K562 (cell line): ENCODE measurements around the gene TFAP2E. TPM values are rescaled to one million over a fixed set of nuclear protein-coding genes. Genes with fewer than 3 reads are reported as not detected.

Experiments used
- ADNP ChIP-seq: fragments of 200-800 bp; sonication (Bioruptor generic); IDR thresholded peaks from 2 replicates; pipeline ENCODE4 v1.6.1; 2016; ENCODE audit warnings: missing genetic modification characterization, missing compliant biosample characterization
- AFF1 ChIP-seq, 2 experiments: fragments of 450-650 bp; IDR thresholded peaks; 2 replicates each; pipeline ENCODE4 v1.6.1; 2018; ENCODE audit warnings: mild to moderate bottlenecking in 2 of 2, low read depth in 1 of 2; ENCODE audit not compliant: partially characterized antibody in 2 of 2
- BHLHE40 ChIP-seq: IDR thresholded peaks from 2 replicates; pipeline ENCODE4 v1.6.1; 2011; ENCODE audit warnings: low read length, improper control_type of control experiment
- CBX8 ChIP-seq: fragments of 200-600 bp; sonication (generic); IDR thresholded peaks from 2 replicates; pipeline ENCODE4 v1.6.1; 2012; ENCODE audit warnings: borderline replicate concordance, mixed run types, low read depth, mild to moderate bottlenecking, moderate library complexity, mixed read lengths, low read length, control low read depth, inconsistent platforms; ENCODE audit not compliant: poor library complexity, severe bottlenecking; ENCODE audit errors: extremely low read depth
- CEBPB ChIP-seq: fragments of 450-650 bp; IDR thresholded peaks from 2 replicates; pipeline ENCODE4 v1.6.1; 2016; ENCODE audit warnings: missing genetic modification characterization, missing compliant biosample characterization
- DMBX1 ChIP-seq: fragments of 250-450 bp; sonication (Bioruptor Pico); IDR thresholded peaks from 2 replicates; pipeline ENCODE4 v1.8.0; 2022; ENCODE audit warnings: inconsistent platforms, mild to moderate bottlenecking, moderate library complexity, borderline replicate concordance
- E2F8 ChIP-seq: fragments of 450-650 bp; IDR thresholded peaks from 2 replicates; pipeline ENCODE4 v1.7.1; 2018; ENCODE audit warnings: mild to moderate bottlenecking, low read depth; ENCODE audit not compliant: partially characterized antibody
- EGR1 ChIP-seq: fragments of 450-650 bp; conservative IDR thresholded peaks from 2 replicates; pipeline ENCODE4 v1.6.1; 2017; ENCODE audit warnings: mild to moderate bottlenecking
- ESRRB ChIP-seq: fragments of 250-450 bp; sonication (Bioruptor Pico); IDR thresholded peaks from 2 replicates; pipeline ENCODE4 v1.5.0; 2020; ENCODE audit warnings: mild to moderate bottlenecking, moderate library complexity, borderline replicate concordance
- FOXK1 ChIP-seq: sonication (generic); formaldehyde crosslinking; IDR thresholded peaks from 2 replicates; pipeline ENCODE4 v1.8.0; 2022; ENCODE audit warnings: missing genetic modification reagents, mild to moderate bottlenecking, borderline replicate concordance
- NCOA4 ChIP-seq: fragments of 450-650 bp; IDR thresholded peaks from 2 replicates; pipeline ENCODE4 v1.6.1; 2018; ENCODE audit warnings: mild to moderate bottlenecking; ENCODE audit not compliant: partially characterized antibody
- NRF1 ChIP-seq, 2 experiments: fragments of 450-650 bp; IDR thresholded peaks in 1 of 2; conservative IDR thresholded peaks in 1 of 2; 2 replicates each; pipeline ENCODE4 v1.6.1; 2014; ENCODE audit warnings: mild to moderate bottlenecking in 2 of 2
- TCFL5 ChIP-seq: fragments of 250-450 bp; sonication (Bioruptor Pico); conservative IDR thresholded peaks from 2 replicates; pipeline ENCODE4 v1.6.1; 2021; ENCODE audit warnings: mild to moderate bottlenecking, moderate library complexity, matching md5 sums
- THRA ChIP-seq: fragments of 450-650 bp; IDR thresholded peaks from 2 replicates; pipeline ENCODE4 v1.6.1; 2017; ENCODE audit warnings: mild to moderate bottlenecking, moderate library complexity
- ZBTB34 ChIP-seq: fragments of 250-450 bp; sonication (Bioruptor Pico); IDR thresholded peaks from 2 replicates; pipeline ENCODE4 v1.8.0; 2021; ENCODE audit warnings: mild to moderate bottlenecking, moderate library complexity
- ZNF512 ChIP-seq: IDR thresholded peaks from 2 replicates; pipeline ENCODE4 v1.6.1; 2016; ENCODE audit warnings: missing genetic modification characterization, missing compliant biosample characterization
- polyA plus RNA-seq, 8 experiments: library from polyadenylated mRNA; depleted of rRNA in 4 of 8; stranded (reverse) in 5 of 8; unstranded in 3 of 8; fragments of >200 nt; fragmentation: Nextera tagmentation in 2 of 8; fragmentation: Illumina TruSeq in 1 of 8; extraction: Ambion mirVana in 2 of 8; extraction: Trizol in 1 of 8; gene quantifications; 2 replicates each; pipeline versions ENCODE4 v1.2.1 to v1.2.3, GENCODE V29; 2011 to 2014; ENCODE audit warnings: inconsistent platforms in 1 of 8, missing spikeins in 1 of 8
- total RNA-seq, 7 experiments: library from RNA; depleted of rRNA in 6 of 7; stranded (reverse); fragments of >200 nt in 6 of 7; fragmentation: Illumina TruSeq in 2 of 7; extraction: Trizol in 2 of 7; gene quantifications; 2 replicates each; pipeline versions ENCODE4 v1.2.1 to v1.2.3, GENCODE V29; 2011 to 2021; ENCODE audit warnings: low replicate concordance in 1 of 7

Gene TFAP2E
- total and polyA plus RNA-seq, 9 of the 15 experiments (the other 6 are each of a cell fraction or from before 2014, with no cell fraction given), result 0.03 to 0.11 (median 0.07) TPM; not detected in 4

GRCh38 chr1:35557118-35557610 is 15.9 kb upstream of the TFAP2E start, which contains the start of gene KIAA0319L (continued):
- TF ChIP-seq E2F8 (peak; percentile 53), AFF1 (IDR thresholded peaks at IDR 0.05; ENCODE audit: low read depth in 1 of 2, partially characterized antibody in 2 of 2) (peak in 1 of 2 experiments; percentile 28), FOXK1 (no peak), BHLHE40 (no peak), CEBPB (no peak), ADNP (no peak), TCFL5 (CRISPR knock-in tag) (no peak), CBX8 (no peak), ESRRB (CRISPR knock-in tag) (no peak), DMBX1 (CRISPR knock-in tag) (no peak), THRA (no peak), ZNF512 (tag) (no peak), ZBTB34 (CRISPR knock-in tag) (no peak), NCOA4 (no peak), EGR1 (no peak), NRF1 (conservative IDR thresholded peaks at IDR 0.05 in 1 of 2, IDR thresholded peaks at IDR 0.05 in 1 of 2) (peak; percentile 71 to 72)
